WTC11 (cell line): Measurements from ENCODE around the gene GPR139. TPM values are rescaled to one million over a fixed set of nuclear protein-coding genes. Genes with fewer than 3 reads are reported as not detected.

ENCODE experiments used
- ATAC-seq: fragments of 200-7000 bp; cut with Tn5 transposase; 2 replicates; pipeline ENCODE4 v1.10.0; 2021; ENCODE audit warnings: mild to moderate bottlenecking, moderate library complexity
- CTCF ChIA-PET: fragments of 300-600 bp; sonication (Branson Sonifier 250); formaldehyde crosslinking; loops from one replicate; lab custom pipeline; 2021; ENCODE audit warnings: antibody characterized with exemption; lab: Charles Lee
- POLR2A ChIA-PET: fragments of 350-600 bp; sonication (Branson Sonifier 250); formaldehyde crosslinking; loops from one replicate; lab custom pipeline; 2021; ENCODE audit warnings: antibody characterized with exemption; lab: Charles Lee
- DNase-seq: peaks from one replicate; pipeline ENCODE4 v3.0.0; 2021; ENCODE audit warnings: low spot score
- H3K27ac Mint-ChIP-seq: 2 replicates; pipeline ENCODE4 v1.8.0; 2021; ENCODE audit warnings: mixed read lengths
- H3K27me3 Mint-ChIP-seq: 2 replicates; pipeline ENCODE4 v1.8.0; 2021; ENCODE audit warnings: low read depth, mild to moderate bottlenecking, moderate library complexity, mixed read lengths
- H3K36me3 Mint-ChIP-seq: 2 replicates; pipeline ENCODE4 v1.8.0; 2021; ENCODE audit warnings: mixed read lengths
- H3K4me1 Mint-ChIP-seq: 2 replicates; pipeline ENCODE4 v1.8.0; 2022; ENCODE audit warnings: mixed read lengths
- H3K4me3 Mint-ChIP-seq: 2 replicates; pipeline ENCODE4 v1.8.0; 2021; ENCODE audit warnings: mild to moderate bottlenecking, moderate library complexity, mixed read lengths
- H3K9me3 Mint-ChIP-seq: 2 replicates; pipeline ENCODE4 v1.8.0; 2021; ENCODE audit warnings: mixed read lengths
- ARID4B ChIP-seq: sonication (generic); formaldehyde crosslinking; IDR thresholded peaks from 2 replicates; pipeline ENCODE4 v1.8.0; 2023; ENCODE audit warnings: missing genetic modification reagents, mild to moderate bottlenecking, borderline replicate concordance
- JUN ChIP-seq: sonication (generic); formaldehyde crosslinking; IDR thresholded peaks from 2 replicates; pipeline ENCODE4 v1.8.0; 2023; ENCODE audit warnings: mild to moderate bottlenecking, missing genetic modification reagents
- NFYB ChIP-seq: sonication (generic); formaldehyde crosslinking; conservative IDR thresholded peaks from 2 replicates; pipeline ENCODE4 v1.8.0; 2022; ENCODE audit warnings: low read depth, missing genetic modification reagents
- SOX15 ChIP-seq: fragments of 250-450 bp; sonication (Bioruptor Pico); IDR thresholded peaks from 2 replicates; pipeline ENCODE4 v1.9.0; 2021; ENCODE audit warnings: mild to moderate bottlenecking
- ZNF317 ChIP-seq: sonication (generic); formaldehyde crosslinking; IDR thresholded peaks from 2 replicates; pipeline ENCODE4 v1.8.1; 2023; ENCODE audit warnings: low read depth, mild to moderate bottlenecking, moderate library complexity, missing genetic modification reagents, borderline replicate concordance
- ZSCAN18 ChIP-seq: fragments of 250-450 bp; sonication (Bioruptor Pico); IDR thresholded peaks from 2 replicates; pipeline ENCODE4 v2.1.2; 2022; ENCODE audit warnings: mild to moderate bottlenecking, moderate library complexity
- total RNA-seq: library from RNA; stranded (reverse); gene quantifications from 3 replicates; pipeline ENCODE4 v1.2.3, GENCODE V29; 2021
- TF ChIP-seq, protein P1 (sequence below): fragments of 250-450 bp; sonication (Bioruptor Pico); IDR thresholded peaks from 2 replicates; pipeline ENCODE4 v1.9.0; 2021; ENCODE audit warnings: mild to moderate bottlenecking, borderline replicate concordance
- TF ChIP-seq, protein P2 (sequence below): sonication (generic); formaldehyde crosslinking; IDR thresholded peaks from 2 replicates; pipeline ENCODE4 v1.8.1; 2023; ENCODE audit warnings: mild to moderate bottlenecking, missing genetic modification reagents, moderate library complexity

Gene GPR139
- total RNA-seq, 1 experiment from 2014 or later = 0.48 TPM

DNA sequence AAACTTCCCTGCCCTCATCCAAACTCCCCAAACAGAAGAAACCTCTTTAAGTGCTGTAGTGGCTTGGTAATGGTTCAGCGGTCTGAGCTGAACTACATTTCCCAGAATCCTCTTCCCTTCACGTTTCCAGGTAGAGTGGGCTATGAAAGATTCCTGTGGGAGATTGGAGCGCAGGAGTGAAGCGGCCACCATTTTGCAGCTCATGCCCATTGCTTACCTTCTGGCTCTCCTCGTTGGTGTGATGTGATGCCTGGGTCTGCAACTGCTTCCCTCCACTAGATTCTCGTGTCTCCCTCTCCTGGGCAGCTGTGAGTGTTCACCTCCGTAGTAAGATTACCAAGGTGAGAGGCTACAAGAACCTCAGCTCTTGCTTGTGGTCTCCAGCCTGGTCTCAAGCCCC is 82.1 kb downstream of the GPR139 start:
- H3K4me3 Mint-ChIP-seq = peak overlapping the region; percentile 4; the same call in 1 of the 2 replicates

GRCh38 chr16:19984135-19984534 is 89.6 kb downstream of the GPR139 start:
- Mint-ChIP-seq H3K4me1 (peaks cover 21% of the 10 kb centered on the region), H3K36me3 (0 out of 2 replicates have a peak, but pooled peaks cover 2% of the 10 kb centered on the region), H3K9me3 (peaks cover 12% of the 10 kb centered on the region)

More for the DNA sequence above, 82.1 kb downstream of the GPR139 start:
- H3K27me3 Mint-ChIP-seq = no peaks in the 10 kb centered on the region; the same call in 1 of the 2 replicates
- TF ChIP-seq ARID4B (CRISPR knock-in tag) = no peak
- TF ChIP-seq, protein P1, sequence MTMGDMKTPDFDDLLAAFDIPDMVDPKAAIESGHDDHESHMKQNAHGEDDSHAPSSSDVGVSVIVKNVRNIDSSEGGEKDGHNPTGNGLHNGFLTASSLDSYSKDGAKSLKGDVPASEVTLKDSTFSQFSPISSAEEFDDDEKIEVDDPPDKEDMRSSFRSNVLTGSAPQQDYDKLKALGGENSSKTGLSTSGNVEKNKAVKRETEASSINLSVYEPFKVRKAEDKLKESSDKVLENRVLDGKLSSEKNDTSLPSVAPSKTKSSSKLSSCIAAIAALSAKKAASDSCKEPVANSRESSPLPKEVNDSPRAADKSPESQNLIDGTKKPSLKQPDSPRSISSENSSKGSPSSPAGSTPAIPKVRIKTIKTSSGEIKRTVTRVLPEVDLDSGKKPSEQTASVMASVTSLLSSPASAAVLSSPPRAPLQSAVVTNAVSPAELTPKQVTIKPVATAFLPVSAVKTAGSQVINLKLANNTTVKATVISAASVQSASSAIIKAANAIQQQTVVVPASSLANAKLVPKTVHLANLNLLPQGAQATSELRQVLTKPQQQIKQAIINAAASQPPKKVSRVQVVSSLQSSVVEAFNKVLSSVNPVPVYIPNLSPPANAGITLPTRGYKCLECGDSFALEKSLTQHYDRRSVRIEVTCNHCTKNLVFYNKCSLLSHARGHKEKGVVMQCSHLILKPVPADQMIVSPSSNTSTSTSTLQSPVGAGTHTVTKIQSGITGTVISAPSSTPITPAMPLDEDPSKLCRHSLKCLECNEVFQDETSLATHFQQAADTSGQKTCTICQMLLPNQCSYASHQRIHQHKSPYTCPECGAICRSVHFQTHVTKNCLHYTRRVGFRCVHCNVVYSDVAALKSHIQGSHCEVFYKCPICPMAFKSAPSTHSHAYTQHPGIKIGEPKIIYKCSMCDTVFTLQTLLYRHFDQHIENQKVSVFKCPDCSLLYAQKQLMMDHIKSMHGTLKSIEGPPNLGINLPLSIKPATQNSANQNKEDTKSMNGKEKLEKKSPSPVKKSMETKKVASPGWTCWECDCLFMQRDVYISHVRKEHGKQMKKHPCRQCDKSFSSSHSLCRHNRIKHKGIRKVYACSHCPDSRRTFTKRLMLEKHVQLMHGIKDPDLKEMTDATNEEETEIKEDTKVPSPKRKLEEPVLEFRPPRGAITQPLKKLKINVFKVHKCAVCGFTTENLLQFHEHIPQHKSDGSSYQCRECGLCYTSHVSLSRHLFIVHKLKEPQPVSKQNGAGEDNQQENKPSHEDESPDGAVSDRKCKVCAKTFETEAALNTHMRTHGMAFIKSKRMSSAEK (CRISPR knock-in tag) = 0 out of 2 replicates have a peak, but pooled peaks have one; percentile 32
- TF ChIP-seq ZSCAN18 (CRISPR knock-in tag) = peak; percentile 15; the same call in 1 of the 2 replicates
- H3K9me3 Mint-ChIP-seq = peaks cover 8% of the 10 kb centered on the region
- ChIA-PET CTCF (interaction anchor here (0.6 to 3.9 kb wide), 14 partner anchors 9 to 674 kb away, joined by 3 to 48 read pairs (median 3); no protein-coding TSS in a partner anchor), POLR2A (interaction anchor here (0.6 to 0.7 kb wide), 2 partner anchors 175 to 415 kb away, joined by 4 read pairs; no protein-coding TSS in a partner anchor)
- no peak overlapping the region for H3K27ac Mint-ChIP-seq
- peaks cover 13% of the 10 kb centered on the region for H3K4me1 Mint-ChIP-seq
- H3K36me3 Mint-ChIP-seq = 0 out of 2 replicates have a peak, but pooled peaks cover 2% of the 10 kb centered on the region
- ATAC-seq = peak; percentile 74
- peak; percentile 17 for DNase-seq

More at GRCh38 chr16:19984135-19984534, 89.6 kb downstream of the GPR139 start:
- ATAC-seq (no peak), DNase-seq (no peak)
- Mint-ChIP-seq H3K4me3 (no peak overlapping the region), H3K27ac (no peak overlapping the region), H3K27me3 (no peaks in the 10 kb centered on the region)
- CTCF ChIA-PET = interaction anchor here (0.9 to 1.2 kb wide), 2 partner anchors 20 to 76 kb away, joined by 3 read pairs; no protein-coding TSS in a partner anchor
- POLR2A ChIA-PET = no interaction called here
- TF ChIP-seq, protein P2, sequence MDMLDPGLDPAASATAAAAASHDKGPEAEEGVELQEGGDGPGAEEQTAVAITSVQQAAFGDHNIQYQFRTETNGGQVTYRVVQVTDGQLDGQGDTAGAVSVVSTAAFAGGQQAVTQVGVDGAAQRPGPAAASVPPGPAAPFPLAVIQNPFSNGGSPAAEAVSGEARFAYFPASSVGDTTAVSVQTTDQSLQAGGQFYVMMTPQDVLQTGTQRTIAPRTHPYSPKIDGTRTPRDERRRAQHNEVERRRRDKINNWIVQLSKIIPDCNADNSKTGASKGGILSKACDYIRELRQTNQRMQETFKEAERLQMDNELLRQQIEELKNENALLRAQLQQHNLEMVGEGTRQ (CRISPR knock-in tag) = peak; percentile 62
- TF ChIP-seq NFYB (0 out of 2 replicates have a peak, but pooled peaks have one; percentile 31), SOX15 (CRISPR knock-in tag) (no peak), JUN (no peak), ZNF317 (CRISPR knock-in tag) (no peak)

Other genes with a start within 250 kb of the GPR139 start
- 104 to 107 TPM (median 105 TPM) in 3 replicates for gene GPRC5B, start 189.0 kb downstream of the GPR139 start, total RNA-seq